HFF-Myc (cell line): ENCODE results near the gene ANTKMT.

ENCODE experiments used
- DNase-seq: peaks from one replicate; pipeline ENCODE4 v3.0.0-alpha.2; 2011; ENCODE audit warnings: low read depth; ENCODE audit errors: extremely low read depth
- H3K4me3 ChIP-seq: replicated peaks from 2 replicates; pipeline ENCODE4 v1.5.1; 2011; ENCODE audit warnings: low read depth, mild to moderate bottlenecking, control low read depth, low read length
- CTCF ChIP-seq: IDR thresholded peaks from 2 replicates; pipeline ENCODE4 v1.5.1; 2012; ENCODE audit warnings: mild to moderate bottlenecking, low read depth, low read length, control low read depth; ENCODE audit errors: missing control alignments

Gene ANTKMT

GRCh38 chr16:764184-764750 is 43.3 kb downstream of the ANTKMT start:
- no peak for TF ChIP-seq CTCF
- no peak for DNase-seq
- H3K4me3 ChIP-seq, result no peak overlapping the region

GRCh38 chr16:764848-765487 is 44.0 kb downstream of the ANTKMT start:
- no peak overlapping the region for H3K4me3 ChIP-seq
- TF ChIP-seq CTCF, result no peak
- DNase-seq, result no peak

- no peak for DNase-seq
- no peak overlapping the region for H3K4me3 ChIP-seq
- TF ChIP-seq CTCF, result no peak
These were observed 44.5 kb downstream of the ANTKMT start for GRCh38 chr16:765488-765865.

GRCh38 chr16:766008-766819 is 45.3 kb downstream of the ANTKMT start:
- no peak for TF ChIP-seq CTCF
- H3K4me3 ChIP-seq, result no peak overlapping the region

GRCh38 chr16:766820-767640 is 46.1 kb downstream of the ANTKMT start:
- no peak for DNase-seq
- no peak overlapping the region for H3K4me3 ChIP-seq
- TF ChIP-seq CTCF, result no peak

More at GRCh38 chr16:766008-766819, 45.3 kb downstream of the ANTKMT start:
- DNase-seq, result no peak

GRCh38 chr16:767743-768235 is 46.8 kb downstream of the ANTKMT start:
- DNase-seq, result no peak
- no peak for TF ChIP-seq CTCF

More at GRCh38 chr16:767743-768235, 46.8 kb downstream of the ANTKMT start:
- no peak overlapping the region for H3K4me3 ChIP-seq
